Astrocyte (in vitro differentiated cells and primary cell): ENCODE results near the gene OCIAD1.

Experiments used
- CTCF ChIP-seq: IDR thresholded peaks from 2 replicates; pipeline ENCODE4 v1.5.1; 2011; ENCODE audit warnings: low read depth, mild to moderate bottlenecking, inconsistent platforms, low read length, moderate library complexity; ENCODE audit not compliant: insufficient read depth
- EZH2 ChIP-seq: IDR thresholded peaks from 2 replicates; pipeline ENCODE4 v1.6.1; 2012; ENCODE audit warnings: mild to moderate bottlenecking, low read length, inconsistent platforms; ENCODE audit not compliant: insufficient read depth

- no peak for TF ChIP-seq CTCF
- TF ChIP-seq EZH2, result no peak
These were observed 68.5 kb downstream of the OCIAD1 start for GRCh38 chr4:48899432-48899749.
